Keratinocyte (primary cell): ENCODE data around the gene LELP1. TPM values are rescaled to one million over a fixed set of nuclear protein-coding genes. Genes with fewer than 3 reads are reported as not detected.
A peak's percentile ranks its signal among the peaks of the same experiment; 100 is the strongest.

Experiments
- DNase-seq: peaks from one replicate; pipeline ENCODE4 v3.0.0-alpha.2; 2011; ENCODE audit warnings: low read depth, missing footprints, low spot score
- FAIRE-seq: peaks from 2 replicates; lab custom pipeline; 2011; peaks lifted over from hg19 to GRCh38; lab: Jason Lieb, UNC
- H2AFZ ChIP-seq: 2 replicates; pipeline ENCODE4 v1.6.0; 2012; ENCODE audit warnings: low read length, control low read depth, inconsistent platforms; ENCODE audit not compliant: control insufficient read depth
- H3K27ac ChIP-seq: 2 replicates; pipeline ENCODE4 v1.5.1; 2011; ENCODE audit warnings: low read length; ENCODE audit not compliant: control insufficient read depth, insufficient read depth
- H3K27me3 ChIP-seq: 3 replicates; pipeline ENCODE4 v1.6.0; 2011; ENCODE audit warnings: low read length; ENCODE audit not compliant: control insufficient read depth, insufficient read depth; ENCODE audit errors: extremely low read depth
- H3K36me3 ChIP-seq, 2 experiments: 2 replicates in 1 of 2; 3 replicates in 1 of 2; pipeline ENCODE4 v1.5.1; 2011; ENCODE audit warnings: low read length in 2 of 2, mild to moderate bottlenecking in 1 of 2; ENCODE audit not compliant: control insufficient read depth in 2 of 2, insufficient read depth in 2 of 2; ENCODE audit errors: extremely low read depth in 1 of 2
- H3K4me1 ChIP-seq: 3 replicates; pipeline ENCODE4 v1.5.1; 2011; ENCODE audit warnings: low read length; ENCODE audit not compliant: control insufficient read depth, insufficient read depth; ENCODE audit errors: extremely low read depth
- H3K4me2 ChIP-seq: 3 replicates; pipeline ENCODE4 v1.6.0; 2011; ENCODE audit warnings: low read depth, low read length; ENCODE audit not compliant: control insufficient read depth, insufficient read depth; ENCODE audit errors: extremely low read depth
- H3K4me3 ChIP-seq, 3 experiments: fragments of 200-600 bp in 1 of 3; sonication (generic) in 1 of 3; 2 replicates in 2 of 3; 3 replicates in 1 of 3; pipeline ENCODE4 v1.5.1; 2011 to 2016; ENCODE audit warnings: low read length in 3 of 3, mild to moderate bottlenecking in 3 of 3, control low read depth in 2 of 3, inconsistent platforms in 1 of 3, low read depth in 1 of 3, mixed read lengths in 1 of 3, mixed run types in 1 of 3, moderate library complexity in 1 of 3; ENCODE audit not compliant: control insufficient read depth in 2 of 3, insufficient read depth in 2 of 3; ENCODE audit errors: extremely low read depth in 1 of 3
- H3K79me2 ChIP-seq: 2 replicates; pipeline ENCODE4 v1.6.0; 2012; ENCODE audit warnings: low read length; ENCODE audit not compliant: control insufficient read depth, insufficient read depth
- H3K9ac ChIP-seq: 3 replicates; pipeline ENCODE4 v1.6.0; 2011; ENCODE audit warnings: low read length; ENCODE audit not compliant: control insufficient read depth, insufficient read depth; ENCODE audit errors: extremely low read depth
- H3K9me1 ChIP-seq: 3 replicates; pipeline ENCODE4 v1.6.0; 2011; ENCODE audit warnings: low read length; ENCODE audit not compliant: control insufficient read depth, insufficient read depth; ENCODE audit errors: extremely low read depth
- H3K9me3 ChIP-seq: 2 replicates; pipeline ENCODE4 v1.5.1; 2012; ENCODE audit warnings: low read depth, low read length; ENCODE audit not compliant: control insufficient read depth
- H4K20me1 ChIP-seq: 3 replicates; pipeline ENCODE4 v1.6.0; 2011; ENCODE audit warnings: low read length; ENCODE audit not compliant: control insufficient read depth, insufficient read depth; ENCODE audit errors: extremely low read depth
- CTCF ChIP-seq, 3 experiments: IDR thresholded peaks in 1 of 3; conservative IDR thresholded peaks in 1 of 3; optimal IDR thresholded peaks in 1 of 3; 2 replicates in 2 of 3; 3 replicates in 1 of 3; pipeline versions ENCODE3 to v1.5.1; 2011; ENCODE audit warnings: low read length in 3 of 3, mild to moderate bottlenecking in 3 of 3, moderate library complexity in 2 of 3, control low read depth in 1 of 3, inconsistent platforms in 1 of 3; ENCODE audit not compliant: insufficient read depth in 2 of 3; ENCODE audit errors: extremely low read depth in 1 of 3
- EZH2 ChIP-seq: IDR thresholded peaks from one replicate; pipeline ENCODE4 v1.6.1; 2012; ENCODE audit warnings: inconsistent platforms, mild to moderate bottlenecking, low read length, moderate library complexity
- dilution Hi-C: fragments of 300-500 bp; cut with MboI; formaldehyde crosslinking; loops from one replicate; pipeline ENCODE4 v1.7.0; 2020; ENCODE audit warnings: low sequenced_read_pairs; ENCODE audit not compliant: extremely low pct_ligation_motif_present
- polyA plus RNA-seq, 5 experiments: library from polyadenylated mRNA; depleted of rRNA in 3 of 5; stranded (reverse) in 3 of 5; stranded (forward) in 1 of 5; unstranded in 1 of 5; fragments of >200 nt; gene quantifications; 1 replicate in 1 of 5; 2 replicates in 3 of 5; 3 replicates in 1 of 5; pipeline versions ENCODE4 v1.2.1 to v1.2.3, GENCODE V29; 2011 to 2012; ENCODE audit warnings: missing spikeins in 2 of 5, low read depth in 1 of 5, low replicate concordance in 1 of 5

LELP1 gene
- polyA plus RNA-seq, 1 donor (not counting 4 experiments of a cell fraction or from before 2014, with no cell fraction given): not detected

GRCh38 chr1:153213519-153213918, 10.3 kb downstream of the LELP1 start:
- no peaks in the 10 kb centered on the region for H3K9me1 ChIP-seq
- dilution Hi-C loops: no loop called here
- no peaks in the 10 kb centered on the region for H3K79me2 ChIP-seq
- H2AFZ ChIP-seq: no peak overlapping the region
- H3K4me2 ChIP-seq: no peak overlapping the region
- H4K20me1 ChIP-seq: no peaks in the 10 kb centered on the region
- no peaks in the 10 kb centered on the region for H3K4me1 ChIP-seq
- DNase-seq (no peak), FAIRE-seq (no peak)
- no peak overlapping the region for H3K9ac ChIP-seq
- H3K36me3 ChIP-seq: no peaks in the 10 kb centered on the region
- no peaks in the 10 kb centered on the region for H3K9me3 ChIP-seq
- H3K27me3 ChIP-seq: peaks cover 4% of the 10 kb centered on the region
- TF ChIP-seq CTCF (optimal IDR thresholded peaks at IDR 0.05 in 1 of 3, IDR thresholded peaks at IDR 0.05 in 1 of 3, conservative IDR thresholded peaks at IDR 0.05 in 1 of 3; ENCODE audit: extremely low read depth in 1 of 3, insufficient read depth in 2 of 3, low read length in 3 of 3) (no peak), EZH2 (no peak)
- no peak overlapping the region for H3K4me3 ChIP-seq
- H3K27ac ChIP-seq: no peak overlapping the region

- Histone ChIP-seq H3K79me2 (no peaks in the 10 kb centered on the region), H3K4me1 (no peaks in the 10 kb centered on the region), H3K36me3 (no peaks in the 10 kb centered on the region), H2AFZ (no peak within 1 kb of the TSS), H3K4me3 (no peak within 1 kb of the TSS), H3K4me2 (no peak within 1 kb of the TSS), H4K20me1 (no peaks in the 10 kb centered on the region), H3K27me3 (no peaks in the 10 kb centered on the region), H3K9me3 (no peaks in the 10 kb centered on the region), H3K9me1 (no peaks in the 10 kb centered on the region), H3K9ac (no peak within 1 kb of the TSS), H3K27ac (no peak within 1 kb of the TSS)
- dilution Hi-C loops: no loop called here
- TF ChIP-seq EZH2 (no peak), CTCF (optimal IDR thresholded peaks at IDR 0.05 in 1 of 3, IDR thresholded peaks at IDR 0.05 in 1 of 3, conservative IDR thresholded peaks at IDR 0.05 in 1 of 3; ENCODE audit: extremely low read depth in 1 of 3, insufficient read depth in 2 of 3, low read length in 3 of 3) (no peak)
- FAIRE-seq (peak; percentile 62), DNase-seq (peak; percentile 30)
Observed at GRCh38 chr1:153217212-153217611, 14.0 kb downstream of the LELP1 start, which contains the start of gene PRR9. Gene PRR9, plus strand, starts transcription at chr1:153217584. Its CDS starts 561 bp downstream, at chr1:153218145.
